VCaP (cell line): ENCODE results near the gene ARHGAP26.

Source experiments
- H3K27ac ChIP-seq: fragments of 450-650 bp; 2 replicates; pipeline ENCODE4 v1.5.1; 2017
- CTCF ChIP-seq: fragments of 450-650 bp; conservative IDR thresholded peaks from 2 replicates; pipeline ENCODE4 v1.5.1; 2017; ENCODE audit warnings: mild to moderate bottlenecking, moderate library complexity

Gene ARHGAP26

GRCh38 chr5:142888469-142889085, 118.4 kb downstream of the ARHGAP26 start:
- H3K27ac ChIP-seq, result no peak overlapping the region
- TF ChIP-seq CTCF, result peak; percentile 95

- no peak overlapping the region for H3K27ac ChIP-seq
Measured at GRCh38 chr5:142892021-142892420, 121.8 kb downstream of the ARHGAP26 start.

GRCh38 chr5:142894315-142894714, 124.1 kb downstream of the ARHGAP26 start:
- TF ChIP-seq CTCF, result no peak
- H3K27ac ChIP-seq, result no peak overlapping the region

More at GRCh38 chr5:142892021-142892420, 121.8 kb downstream of the ARHGAP26 start:
- no peak for TF ChIP-seq CTCF

- no peak overlapping the region for H3K27ac ChIP-seq
- no peak for TF ChIP-seq CTCF
Measured at GRCh38 chr5:142894749-142895148, 124.6 kb downstream of the ARHGAP26 start.

GRCh38 chr5:142896325-142897007, 126.3 kb downstream of the ARHGAP26 start:
- no peak for TF ChIP-seq CTCF
- peak overlapping the region; percentile 26 for H3K27ac ChIP-seq

GRCh38 chr5:142897328-142897727, 127.2 kb downstream of the ARHGAP26 start:
- TF ChIP-seq CTCF, result no peak
- no peak overlapping the region for H3K27ac ChIP-seq

GRCh38 chr5:142900927-142901326, 130.8 kb downstream of the ARHGAP26 start:
- H3K27ac ChIP-seq, result no peak overlapping the region
- no peak for TF ChIP-seq CTCF
